Vagina (tissue), 2 donors: ENCODE results near the gene KIRREL3. TPM values are rescaled to one million over a fixed set of nuclear protein-coding genes. Genes with fewer than 3 reads are reported as not detected.
"Not testable (repeated sequence)": the region's sequence is repeated elsewhere in the genome, so short reads cannot be mapped to it uniquely, and the experiment has no call there.

ENCODE experiments used
- DNase-seq, 2 donors: peaks; one replicate each; pipeline ENCODE4 v3.0.0-alpha.2; 2017; ENCODE audit errors: extremely low spot score in 2 of 2
- H3K27ac ChIP-seq: fragments of 200-600 bp; sonication (generic); one replicate; pipeline ENCODE4 v1.5.1; 2019
- H3K27me3 ChIP-seq: fragments of 200-600 bp; sonication (generic); one replicate; pipeline ENCODE4 v1.5.1; 2019
- H3K36me3 ChIP-seq, 2 donors: fragments of 200-600 bp; sonication (generic); one replicate each; pipeline ENCODE4 v1.5.1; 2017 to 2019
- H3K4me1 ChIP-seq: fragments of 200-600 bp; sonication (generic); one replicate; pipeline ENCODE4 v1.5.1; 2019
- H3K4me3 ChIP-seq, 2 donors: fragments of 200-600 bp; sonication (generic); 1 replicate in 1 of 2; 2 replicates in 1 of 2; pipeline ENCODE4 v1.5.1; 2016 to 2019
- H3K9me3 ChIP-seq: fragments of 200-600 bp; sonication (generic); one replicate; pipeline ENCODE4 v1.5.1; 2019
- CTCF ChIP-seq, 3 experiments: fragments of 450-650 bp in 2 of 3; fragments of 200-600 bp in 1 of 3; sonication (generic) in 1 of 3; IDR thresholded peaks; one replicate each; pipeline ENCODE4 v1.5.1; 2017 to 2019; ENCODE audit warnings: antibody characterized with exemption in 3 of 3, mild to moderate bottlenecking in 2 of 3, moderate library complexity in 2 of 3
- POLR2A ChIP-seq, 2 donors: fragments of 450-650 bp; IDR thresholded peaks; one replicate each; pipeline ENCODE4 v1.6.1; 2017; ENCODE audit warnings: antibody characterized with exemption in 2 of 2, mild to moderate bottlenecking in 2 of 2, moderate library complexity in 2 of 2
- POLR2AphosphoS5 ChIP-seq, 2 donors: sonication (generic); formaldehyde crosslinking; IDR thresholded peaks; one replicate each; pipeline ENCODE4 v1.9.0; 2017; ENCODE audit warnings: antibody characterized with exemption in 2 of 2, mild to moderate bottlenecking in 2 of 2, low read depth in 1 of 2; ENCODE audit not compliant: insufficient read depth in 1 of 2
- intact Hi-C: fragments of 100-400 bp; cut with DNase I; formaldehyde crosslinking; loops from one replicate; pipeline ENCODE4 v1.15.1; 2023
- total RNA-seq: library from RNA; depleted of rRNA; stranded (reverse); fragments of >200 nt; gene quantifications from one replicate; pipeline ENCODE4 v1.2.3, GENCODE V29; 2016

Gene KIRREL3
- total RNA-seq, 1 donor from 2014 or later, result not detected

GRCh38 chr11:126963603-126964363 lies 36.8 kb downstream of the KIRREL3 start:
- no peaks in the 10 kb centered on the region for H3K9me3 ChIP-seq
- no peak overlapping the region for H3K27ac ChIP-seq
- intact Hi-C loops, result no loop called here
- TF ChIP-seq POLR2A (IDR thresholded peaks at IDR 0.05) (no peak), POLR2AphosphoS5 (IDR thresholded peaks at IDR 0.05; ENCODE audit: insufficient read depth in 1 of 2, low read depth in 1 of 2) (no peak), CTCF (IDR thresholded peaks at IDR 0.05) (no peak)
- H3K4me3 ChIP-seq, result no peak overlapping the region
- H3K27me3 ChIP-seq, result no peaks in the 10 kb centered on the region
- H3K4me1 ChIP-seq, result no peaks in the 10 kb centered on the region
- DNase-seq, result no peak
- no peaks in the 10 kb centered on the region for H3K36me3 ChIP-seq

- no peaks in the 10 kb centered on the region for H3K4me1 ChIP-seq
Measured at GRCh38 chr11:126963115-126963514, 37.5 kb downstream of the KIRREL3 start.

GRCh38 chr11:126959700-126960099 lies 40.9 kb downstream of the KIRREL3 start:
- intact Hi-C loops, result no loop called here

More at GRCh38 chr11:126963115-126963514, 37.5 kb downstream of the KIRREL3 start:
- no peak for DNase-seq
- Histone ChIP-seq H3K27ac (no peak overlapping the region), H3K4me3 (no peak overlapping the region), H3K36me3 (no peaks in the 10 kb centered on the region), H3K27me3 (no peaks in the 10 kb centered on the region), H3K9me3 (no peaks in the 10 kb centered on the region)
- intact Hi-C loops, result no loop called here
- TF ChIP-seq CTCF (IDR thresholded peaks at IDR 0.05), result no peak
- no peak for TF ChIP-seq POLR2AphosphoS5 (IDR thresholded peaks at IDR 0.05; ENCODE audit: insufficient read depth in 1 of 2, low read depth in 1 of 2)
- TF ChIP-seq POLR2A (IDR thresholded peaks at IDR 0.05), result no peak

GRCh38 chr11:126956635-126957034 lies 43.9 kb downstream of the KIRREL3 start:
- Histone ChIP-seq H3K4me3 (no peak overlapping the region), H3K9me3 (no peaks in the 10 kb centered on the region), H3K4me1 (no peaks in the 10 kb centered on the region), H3K27me3 (no peaks in the 10 kb centered on the region), H3K36me3 (no peaks in the 10 kb centered on the region), H3K27ac (no peak overlapping the region)
- DNase-seq, result no peak
- no peak for TF ChIP-seq POLR2AphosphoS5 (IDR thresholded peaks at IDR 0.05; ENCODE audit: insufficient read depth in 1 of 2, low read depth in 1 of 2)
- no peak for TF ChIP-seq CTCF (IDR thresholded peaks at IDR 0.05)
- TF ChIP-seq POLR2A (IDR thresholded peaks at IDR 0.05), result no peak
- intact Hi-C loops, result no loop called here

More at GRCh38 chr11:126959700-126960099, 40.9 kb downstream of the KIRREL3 start:
- Histone ChIP-seq H3K4me3 (no peak overlapping the region), H3K4me1 (no peaks in the 10 kb centered on the region), H3K27ac (no peak overlapping the region), H3K36me3 (no peaks in the 10 kb centered on the region), H3K27me3 (no peaks in the 10 kb centered on the region), H3K9me3 (no peaks in the 10 kb centered on the region)
- no peak for DNase-seq
- TF ChIP-seq POLR2A (IDR thresholded peaks at IDR 0.05), result no peak
- TF ChIP-seq CTCF (IDR thresholded peaks at IDR 0.05), result no peak
- TF ChIP-seq POLR2AphosphoS5 (IDR thresholded peaks at IDR 0.05; ENCODE audit: insufficient read depth in 1 of 2, low read depth in 1 of 2), result no peak

- DNase-seq, H3K9me3 ChIP-seq, intact Hi-C loops: not testable (repeated sequence)
Measured at GRCh38 chr11:126952533-126952932, 48.0 kb downstream of the KIRREL3 start.

More at GRCh38 chr11:126952533-126952932, 48.0 kb downstream of the KIRREL3 start:
- H3K27ac ChIP-seq, H3K4me3 ChIP-seq, H3K36me3 ChIP-seq, H3K27me3 ChIP-seq, H3K4me1 ChIP-seq: not testable (repeated sequence)
